H4 (cell line): ENCODE results near the gene NCR1. TPM values are rescaled to one million over a fixed set of nuclear protein-coding genes. Genes with fewer than 3 reads are reported as not detected.

Experiments
- total RNA-seq: library from RNA; depleted of rRNA; stranded (reverse); fragments of >200 nt; shearing (Covaris generic); gene quantifications from 2 replicates; pipeline ENCODE4 v1.2.3, GENCODE V29; 2014; rRNA removed

The NCR1 gene
- total RNA-seq, 1 experiment from 2014 or later, result 0.06 TPM

Other genes with a start within 250 kb of the NCR1 start
- gene LILRB4, start 243.2 kb upstream of the NCR1 start, total RNA-seq, result not detected in 2 replicates
- not detected in 2 replicates for gene KIR3DL3, start 181.7 kb upstream of the NCR1 start, total RNA-seq
- not detected in 2 replicates for gene KIR2DL3, start 167.6 kb upstream of the NCR1 start, total RNA-seq
- not detected in 2 replicates for gene KIR2DL1, start 136.4 kb upstream of the NCR1 start, total RNA-seq
- not detected in 2 replicates for gene KIR2DL4, start 102.5 kb upstream of the NCR1 start, total RNA-seq
- not detected in 2 replicates for gene KIR3DL1, start 89.7 kb upstream of the NCR1 start, total RNA-seq
- not detected in 2 replicates for gene KIR2DS4, start 73.5 kb upstream of the NCR1 start, total RNA-seq
- gene KIR3DL2, start 55.7 kb upstream of the NCR1 start, total RNA-seq, result not detected in 2 replicates
- gene FCAR, start 31.9 kb upstream of the NCR1 start, total RNA-seq, result not detected in 2 replicates
- not detected in 2 replicates for gene NLRP7, start 41.4 kb downstream of the NCR1 start, total RNA-seq
- 0.56 TPM in 1 of 2 replicates, not detected in the other for gene NLRP2, start 60.2 kb downstream of the NCR1 start, total RNA-seq
- not detected in 2 replicates for gene GP6, start 132.1 kb downstream of the NCR1 start, total RNA-seq
- 18.1 and 43.0 TPM in 2 replicates for gene RDH13, start 157.0 kb downstream of the NCR1 start, total RNA-seq
- 2.2 and 4.3 TPM in 2 replicates for gene EPS8L1, start 169.7 kb downstream of the NCR1 start, total RNA-seq
- gene PPP1R12C, start 211.5 kb downstream of the NCR1 start, total RNA-seq, result 18.0 and 26.4 TPM in 2 replicates
- gene TNNT1, start 243.1 kb downstream of the NCR1 start, total RNA-seq, result 300 and 334 TPM in 2 replicates